Measurements from ENCODE around the gene ZMAT3.
"Not testable (repeated sequence)": the region's sequence is repeated elsewhere in the genome, so short reads cannot be mapped to it uniquely, and the experiment has no call there.

Gene ZMAT3

GRCh38 chr3:179071323-179072099 lies at the start of gene ZMAT3:
ZMAT3 (minus strand) TSS chr3:179071809; CDS start chr3:179067752, 4,057 bp downstream.
- no peak within 1 kb of the TSS for H3K27ac ChIP-seq (ENCODE audit: low read length)

GRCh38 chr3:179116816-179117215 lies 45.2 kb upstream of the ZMAT3 start:
- Histone ChIP-seq H3K36me3 (replicated peaks; ENCODE audit: insufficient read depth, low read length) (no peaks in the 10 kb centered on the region), H3K9me2 (replicated peaks; ENCODE audit: insufficient read depth, low read length) (no peaks in the 10 kb centered on the region), H2AFZ (ENCODE audit: low read length) (no peak overlapping the region), H3K4me3 (ENCODE audit: low read length) (no peak overlapping the region), H3K9ac (ENCODE audit: low read length) (no peak overlapping the region), H3K9me3 (replicated peaks; ENCODE audit: insufficient read depth, low read length) (no peaks in the 10 kb centered on the region), H3K27ac (ENCODE audit: low read length) (no peak overlapping the region), H3K27me3 (replicated peaks; ENCODE audit: insufficient read depth, low read length) (no peaks in the 10 kb centered on the region), H3K4me1 (ENCODE audit: low read length) (no peaks in the 10 kb centered on the region), H3K79me2 (ENCODE audit: low read length) (no peaks in the 10 kb centered on the region), H3F3A (ENCODE audit: insufficient read depth, low read length) (no peaks in the 10 kb centered on the region), H4K20me1 (ENCODE audit: insufficient read depth, low read length) (no peaks in the 10 kb centered on the region), H3K4me2 (ENCODE audit: low read depth, low read length) (no peak overlapping the region)
- no peak for DNase-seq
- TF ChIP-seq EZH2 (optimal IDR thresholded peaks at IDR 0.05; ENCODE audit: low read depth, low read length) (no peak), EZH2phosphoT487 (IDR thresholded peaks at IDR 0.05; ENCODE audit: low read length) (no peak), CTCF (IDR thresholded peaks at IDR 0.05; ENCODE audit: low read length) (no peak)

More at GRCh38 chr3:179071323-179072099, at the start of gene ZMAT3:
- H3F3A ChIP-seq (ENCODE audit: insufficient read depth, low read length) = peaks cover 9% of the 10 kb centered on the region
- no peaks in the 10 kb centered on the region for H3K79me2 ChIP-seq (ENCODE audit: low read length)
- H3K9ac ChIP-seq (ENCODE audit: low read length) = peak within 1 kb of the TSS; percentile 51
- peak within 1 kb of the TSS; percentile 73 for H3K4me3 ChIP-seq (ENCODE audit: low read length)
- peak within 1 kb of the TSS; percentile 93 for H3K4me2 ChIP-seq (ENCODE audit: low read depth, low read length)
- H3K9me3 ChIP-seq (replicated peaks; ENCODE audit: insufficient read depth, low read length) = no peaks in the 10 kb centered on the region
- H4K20me1 ChIP-seq (ENCODE audit: insufficient read depth, low read length) = no peaks in the 10 kb centered on the region
- H2AFZ ChIP-seq (ENCODE audit: low read length) = peak within 1 kb of the TSS; percentile 92
- TF ChIP-seq EZH2 (optimal IDR thresholded peaks at IDR 0.05; ENCODE audit: low read depth, low read length) (no peak), CTCF (IDR thresholded peaks at IDR 0.05; ENCODE audit: low read length) (no peak), EZH2phosphoT487 (IDR thresholded peaks at IDR 0.05; ENCODE audit: low read length) (no peak)
- H3K9me2 ChIP-seq (replicated peaks; ENCODE audit: insufficient read depth, low read length) = no peaks in the 10 kb centered on the region
- H3K36me3 ChIP-seq (replicated peaks; ENCODE audit: insufficient read depth, low read length) = no peaks in the 10 kb centered on the region
- H3K4me1 ChIP-seq (ENCODE audit: low read length) = peaks cover 12% of the 10 kb centered on the region; the same call in 1 of the 2 replicates
- H3K27me3 ChIP-seq (replicated peaks; ENCODE audit: insufficient read depth, low read length) = peaks cover 48% of the 10 kb centered on the region
- peak; percentile 84 for DNase-seq

GRCh38 chr3:179115444-179115843 lies 43.8 kb upstream of the ZMAT3 start:
- H3K36me3 ChIP-seq (replicated peaks; ENCODE audit: insufficient read depth, low read length); H3K9ac ChIP-seq (ENCODE audit: low read length); H2AFZ ChIP-seq (ENCODE audit: low read length); H3F3A ChIP-seq (ENCODE audit: insufficient read depth, low read length); H3K27me3 ChIP-seq (replicated peaks; ENCODE audit: insufficient read depth, low read length); H3K4me3 ChIP-seq (ENCODE audit: low read length); H3K79me2 ChIP-seq (ENCODE audit: low read length); H3K4me2 ChIP-seq (ENCODE audit: low read depth, low read length); H3K27ac ChIP-seq (ENCODE audit: low read length); H4K20me1 ChIP-seq (ENCODE audit: insufficient read depth, low read length); H3K9me2 ChIP-seq (replicated peaks; ENCODE audit: insufficient read depth, low read length); H3K9me3 ChIP-seq (replicated peaks; ENCODE audit: insufficient read depth, low read length); H3K4me1 ChIP-seq (ENCODE audit: low read length); DNase-seq: not testable (repeated sequence)

GRCh38 chr3:179113903-179114302 lies 42.3 kb upstream of the ZMAT3 start:
- no peaks in the 10 kb centered on the region for H3K79me2 ChIP-seq (ENCODE audit: low read length)
- no peak overlapping the region for H3K27ac ChIP-seq (ENCODE audit: low read length)
- H3K4me1 ChIP-seq (ENCODE audit: low read length) = no peaks in the 10 kb centered on the region
- H2AFZ ChIP-seq (ENCODE audit: low read length) = no peak overlapping the region
- DNase-seq = no peak
- no peak overlapping the region for H3K4me3 ChIP-seq (ENCODE audit: low read length)
- H3F3A ChIP-seq (ENCODE audit: insufficient read depth, low read length) = no peaks in the 10 kb centered on the region
- H3K4me2 ChIP-seq (ENCODE audit: low read depth, low read length) = no peak overlapping the region
- TF ChIP-seq EZH2 (optimal IDR thresholded peaks at IDR 0.05; ENCODE audit: low read depth, low read length) (no peak), CTCF (IDR thresholded peaks at IDR 0.05; ENCODE audit: low read length) (no peak)
- H4K20me1 ChIP-seq (ENCODE audit: insufficient read depth, low read length) = no peaks in the 10 kb centered on the region
- H3K27me3 ChIP-seq (replicated peaks; ENCODE audit: insufficient read depth, low read length) = no peaks in the 10 kb centered on the region
- no peak overlapping the region for H3K9ac ChIP-seq (ENCODE audit: low read length)
- no peaks in the 10 kb centered on the region for H3K36me3 ChIP-seq (replicated peaks; ENCODE audit: insufficient read depth, low read length)
- H3K9me2 ChIP-seq (replicated peaks; ENCODE audit: insufficient read depth, low read length) = no peaks in the 10 kb centered on the region
- no peaks in the 10 kb centered on the region for H3K9me3 ChIP-seq (replicated peaks; ENCODE audit: insufficient read depth, low read length)

Data from MM.1S (cell line).